Globus pallidus (tissue), 1 donor: ENCODE data around the gene PEX12.
"Not testable (repeated sequence)": the region's sequence is repeated elsewhere in the genome, so short reads cannot be mapped to it uniquely, and the experiment has no call there.

Experiments used
- DNase-seq: peaks from one replicate; pipeline ENCODE4 v3.0.0-alpha.2; 2015; ENCODE audit warnings: low spot score

PEX12 gene

GRCh38 chr17:35577830-35578196 lies 558 bp downstream of the PEX12 start:
- no peak for DNase-seq

- DNase-seq: no peak
Observed at GRCh38 chr17:35575759-35576158, 2.6 kb downstream of the PEX12 start.

DNA sequence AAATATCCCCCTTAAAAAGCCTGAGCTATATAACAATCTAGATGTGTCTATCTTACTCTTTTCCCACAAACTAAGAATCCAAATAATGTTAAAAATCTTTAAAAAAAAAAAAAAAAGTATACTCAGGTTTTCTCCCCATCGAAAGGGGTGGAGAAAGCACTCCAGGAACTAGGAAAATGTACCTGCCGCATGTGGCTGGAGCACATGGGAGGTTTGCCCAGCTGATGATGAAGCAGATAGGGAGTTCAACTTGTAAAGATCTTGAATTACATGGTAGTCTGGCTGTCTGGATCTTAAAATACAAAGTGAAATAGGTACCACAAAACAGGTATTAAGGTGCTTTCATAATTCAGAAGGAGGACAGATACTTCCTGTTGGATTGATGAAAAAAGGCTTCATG lies 9.0 kb downstream of the PEX12 start:
- no peak for DNase-seq

DNA sequence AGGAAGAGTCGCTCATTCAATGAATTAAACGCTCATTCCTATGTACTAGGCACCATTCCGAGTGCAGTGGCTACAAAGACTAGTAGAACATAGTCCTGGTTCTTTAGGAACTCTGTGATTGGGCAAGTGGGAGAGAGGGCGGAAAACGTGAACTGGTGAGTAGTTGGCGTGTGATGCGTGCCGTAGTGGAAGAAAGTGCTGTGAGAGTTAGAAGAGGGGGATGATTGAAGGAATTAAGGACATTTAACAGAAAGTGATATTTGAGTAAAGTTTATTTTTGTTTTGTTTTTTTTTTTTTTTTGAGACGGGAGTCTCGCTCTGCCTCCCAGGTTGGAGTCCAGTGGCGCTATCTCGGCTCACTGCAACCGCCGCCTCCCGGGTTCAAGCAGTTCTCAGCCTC lies 9.8 kb downstream of the PEX12 start:
- no peak for DNase-seq

DNA sequence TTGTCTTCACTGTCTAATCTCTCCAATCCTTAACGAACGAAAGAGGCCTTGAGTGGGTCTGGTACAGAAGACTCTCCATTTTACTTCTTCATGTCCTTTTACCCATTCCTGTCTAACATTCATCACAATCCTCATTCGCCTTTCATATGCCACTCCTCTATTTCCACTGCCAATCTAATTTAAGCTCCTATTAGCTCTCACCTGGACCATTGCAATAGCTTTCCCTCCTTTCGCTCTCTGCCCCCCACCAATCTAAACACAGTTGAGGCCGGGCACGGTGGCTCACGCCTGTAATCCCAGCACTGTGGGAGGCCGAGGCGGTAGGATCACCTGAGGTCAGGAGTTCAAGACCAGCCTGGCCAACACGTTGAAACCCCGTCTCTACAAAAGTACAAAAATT lies 11.4 kb downstream of the PEX12 start:
- DNase-seq: no peak

DNA sequence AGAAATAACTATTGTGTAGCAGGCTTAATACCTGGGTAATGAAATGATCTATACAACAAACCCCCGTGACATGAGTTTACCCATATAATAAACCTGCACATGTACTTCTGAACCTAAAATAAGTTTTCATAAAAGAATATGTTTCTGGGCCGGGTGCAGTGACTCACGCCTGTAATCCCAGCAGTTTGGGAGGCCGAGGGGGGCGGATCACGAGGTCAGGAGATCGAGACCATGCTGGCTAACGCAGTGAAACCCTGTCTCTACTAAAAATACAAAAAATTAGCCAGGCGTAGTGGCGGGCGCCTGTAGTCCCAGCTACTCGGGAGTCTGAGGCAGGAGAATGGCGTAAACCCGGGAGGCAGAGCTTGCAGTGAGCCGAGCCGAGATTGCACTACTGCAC lies 15.2 kb downstream of the PEX12 start:
- not testable (repeated sequence) for DNase-seq

DNA sequence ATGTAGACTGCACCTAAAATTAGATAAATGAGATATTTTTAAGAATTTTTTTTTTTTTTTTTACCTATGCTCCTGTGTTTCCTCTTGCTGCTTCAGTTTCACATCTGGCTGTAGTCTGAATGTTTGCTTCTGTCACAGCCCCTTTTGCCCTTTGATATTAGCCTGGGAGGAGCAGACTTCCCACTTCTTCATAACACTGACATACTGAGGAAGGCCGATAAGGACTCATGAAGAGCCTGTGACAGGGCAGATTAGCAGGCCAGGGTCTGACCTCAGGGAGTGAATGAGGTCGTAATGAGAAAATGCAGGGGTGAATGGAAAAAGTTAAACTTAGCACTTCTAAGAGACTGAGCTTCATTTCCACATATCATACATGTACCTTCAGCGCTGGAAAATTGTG lies 17.7 kb downstream of the PEX12 start, which contains the start of gene SLFN14:
TSS of gene SLFN14 (minus strand) at position 117 of the 400 bp plus-strand sequence. CDS start 2,757 bp downstream, outside the sequence.
- DNase-seq: no peak

GRCh38 chr17:35559495-35560210 lies 18.7 kb downstream of the PEX12 start:
- no peak for DNase-seq

GRCh38 chr17:35557353-35557752 lies 21.0 kb downstream of the PEX12 start:
- no peak for DNase-seq

- no peak for DNase-seq
Observed at GRCh38 chr17:35555691-35556090, 22.7 kb downstream of the PEX12 start.

GRCh38 chr17:35554668-35555067 lies 23.7 kb downstream of the PEX12 start:
- no peak for DNase-seq

GRCh38 chr17:35553310-35553709 lies 25.1 kb downstream of the PEX12 start:
- no peak for DNase-seq

GRCh38 chr17:35548978-35549377 lies 29.4 kb downstream of the PEX12 start:
- no peak for DNase-seq

- DNase-seq: peak; percentile 23
Observed at GRCh38 chr17:35548208-35548810, 30.1 kb downstream of the PEX12 start.

DNA sequence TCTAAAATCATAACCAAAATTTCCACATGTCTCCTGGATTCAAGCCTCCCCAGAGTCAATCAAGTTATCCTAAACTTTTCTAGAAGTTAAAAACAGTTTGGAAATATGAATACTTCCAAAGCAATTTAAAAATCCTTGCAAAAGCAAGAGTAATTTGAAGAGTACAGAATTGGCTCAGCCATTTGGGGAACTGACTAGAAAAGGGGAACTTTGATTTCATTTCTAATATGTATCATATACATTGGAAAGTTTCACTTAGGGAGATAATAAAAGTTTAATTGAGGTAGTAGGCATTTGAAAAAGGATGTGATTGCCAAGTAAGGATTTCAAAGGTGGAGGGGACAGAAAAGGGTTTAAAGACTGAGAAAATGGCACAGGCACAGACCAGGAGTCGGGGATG lies 31.9 kb downstream of the PEX12 start:
- no peak for DNase-seq

DNA sequence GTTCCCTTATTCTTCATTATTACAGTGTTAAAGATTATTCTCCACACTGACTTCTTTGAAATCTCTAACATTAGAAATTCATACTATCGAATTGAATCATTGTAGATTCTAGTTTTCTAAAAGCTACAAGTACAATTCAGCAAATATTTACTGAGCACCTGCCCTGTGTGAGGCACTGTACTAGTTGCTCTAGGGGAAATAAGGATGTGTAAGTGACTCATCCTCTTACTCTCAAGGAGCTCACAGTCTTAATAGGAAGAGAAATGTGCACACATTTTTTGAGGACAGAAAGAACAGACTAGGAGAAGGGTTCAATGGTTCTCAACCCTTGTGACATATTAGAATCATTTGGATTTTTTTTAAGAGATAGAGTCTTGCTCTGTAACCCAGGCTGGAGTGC lies 33.2 kb downstream of the PEX12 start:
- DNase-seq: no peak

DNA sequence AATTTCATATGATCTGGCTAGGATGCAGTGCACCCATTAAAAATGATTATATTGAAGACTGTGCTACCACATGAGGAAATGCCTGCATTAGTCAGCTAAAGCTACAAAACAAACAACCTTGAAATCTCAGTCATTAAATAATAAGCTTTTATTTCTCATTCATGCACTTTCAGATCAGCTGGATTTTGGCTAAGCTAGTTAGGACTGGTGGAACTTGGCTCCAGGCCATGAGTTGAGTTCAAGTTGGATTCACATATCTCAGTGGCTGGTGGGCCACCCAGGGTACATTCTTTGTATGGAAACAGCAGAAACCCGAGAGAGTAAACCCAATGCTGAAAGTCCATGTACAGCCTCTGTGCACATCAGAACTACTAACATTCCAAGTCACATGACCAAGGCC lies 34.5 kb downstream of the PEX12 start:
- DNase-seq: no peak

- no peak for DNase-seq
Observed at GRCh38 chr17:35542990-35543389, 35.4 kb downstream of the PEX12 start.

GRCh38 chr17:35541434-35541833 lies 36.9 kb downstream of the PEX12 start:
- DNase-seq: no peak

GRCh38 chr17:35540589-35541404 lies 37.6 kb downstream of the PEX12 start:
- DNase-seq: no peak

- no peak for DNase-seq
Observed at GRCh38 chr17:35539659-35540026, 38.7 kb downstream of the PEX12 start.

GRCh38 chr17:35537601-35538141 lies 40.7 kb downstream of the PEX12 start, which contains the start of gene SLFN12L:
Gene SLFN12L (minus strand): TSS chr17:35537678. CDS start chr17:35522364, 15,314 bp downstream.
- no peak for DNase-seq
